Activated T-cell treated with anti-CD3 and anti-CD28 coated beads, Interleukin-2, amount 50 U/mL, for 4 hours (primary cell): ENCODE data around the gene SGK1. TPM values are rescaled to one million over a fixed set of nuclear protein-coding genes. Genes with fewer than 3 reads are reported as not detected.
"Not testable (repeated sequence)": the region's sequence is repeated elsewhere in the genome, so short reads cannot be mapped to it uniquely, and the experiment has no call there.

Source experiments
- ATAC-seq, 2 donors: fragments of 200-7000 bp; cut with Tn5 transposase; one replicate each; pipeline ENCODE4 v1.10.0; 2021
- DNase-seq: peaks from one replicate; pipeline ENCODE4 v3.0.0-alpha.2; 2020
- H3K27me3 Mint-ChIP-seq: one replicate; pipeline ENCODE4 v1.8.0; 2021; ENCODE audit warnings: low read depth, mixed read lengths
- H3K36me3 Mint-ChIP-seq: one replicate; pipeline ENCODE4 v1.8.0; 2022; ENCODE audit warnings: mixed read lengths; ENCODE audit not compliant: insufficient read depth
- H3K4me1 Mint-ChIP-seq: one replicate; pipeline ENCODE4 v1.8.0; 2021; ENCODE audit warnings: low read depth, mixed read lengths
- H3K4me3 Mint-ChIP-seq: one replicate; pipeline ENCODE4 v1.8.0; 2021; ENCODE audit warnings: mild to moderate bottlenecking, moderate library complexity, mixed read lengths
- H3K9me3 Mint-ChIP-seq: one replicate; pipeline ENCODE4 v1.8.0; 2021; ENCODE audit warnings: mixed read lengths
- total RNA-seq, 3 donors: library from RNA; stranded (reverse); gene quantifications; one replicate each; pipeline ENCODE4 v1.2.1, GENCODE V29; 2021

The SGK1 gene
- total RNA-seq, 3 donors from 2014 or later: 26.4 to 40.4 (median 36.9) TPM

DNA sequence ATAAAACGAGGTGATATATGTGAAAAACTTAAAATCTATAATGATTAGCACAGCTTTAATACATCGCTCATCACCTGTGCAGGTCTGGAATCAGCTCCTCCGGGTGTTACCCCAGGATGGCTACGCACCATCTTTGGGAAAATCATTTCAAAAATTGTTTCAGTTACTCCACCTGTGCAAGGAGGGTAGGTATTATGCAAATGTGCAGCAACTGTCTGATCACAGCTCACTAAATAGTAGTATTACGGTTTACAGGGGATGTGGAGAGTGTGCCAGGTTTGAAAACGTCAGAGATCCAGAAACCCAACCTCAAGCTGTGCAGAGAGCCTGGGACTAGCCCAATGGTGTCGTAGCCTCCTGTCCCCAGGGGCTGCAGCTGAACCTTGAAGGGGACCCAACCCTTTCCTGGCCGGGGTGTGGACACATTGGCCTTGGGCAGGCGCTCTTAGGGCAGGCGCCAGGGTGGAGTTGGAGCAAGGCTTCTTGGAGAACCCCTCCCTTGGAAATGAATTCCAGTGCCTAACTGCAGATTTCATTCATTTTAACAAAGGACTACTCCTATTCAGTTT is 24.2 kb upstream of the SGK1 start:
- Mint-ChIP-seq H3K9me3 (no peaks in the 10 kb centered on the region), H3K27me3 (no peaks in the 10 kb centered on the region), H3K4me3 (no peak overlapping the region), H3K36me3 (no peaks in the 10 kb centered on the region), H3K4me1 (peaks cover 3% of the 10 kb centered on the region)
- ATAC-seq: no peak
- no peak for DNase-seq

GRCh38 chr6:134340179-134340975 is 22.5 kb upstream of the SGK1 start:
- Mint-ChIP-seq H3K4me1 (peaks cover 3% of the 10 kb centered on the region), H3K4me3 (no peak overlapping the region), H3K9me3 (no peaks in the 10 kb centered on the region), H3K36me3 (no peaks in the 10 kb centered on the region), H3K27me3 (no peaks in the 10 kb centered on the region)
- DNase-seq (no peak), ATAC-seq (no peak)

DNA sequence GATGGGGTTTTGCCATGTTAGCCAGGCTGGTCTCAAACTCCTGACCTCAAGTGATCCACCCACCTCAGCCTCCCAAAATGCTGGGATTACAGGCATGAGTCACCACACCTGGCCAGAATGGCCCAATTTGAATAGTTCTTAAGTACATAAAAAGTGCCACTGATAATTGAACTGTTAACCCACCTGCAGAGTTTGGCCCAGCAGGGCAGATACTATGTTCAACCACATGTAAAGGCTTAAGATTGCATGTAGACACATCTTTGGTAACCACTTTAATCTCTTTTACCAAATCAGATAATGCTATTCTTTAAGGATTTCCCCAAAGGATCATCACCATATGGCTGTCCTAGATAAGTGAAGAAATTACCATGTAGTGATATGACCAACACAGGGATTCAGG is 21.3 kb upstream of the SGK1 start:
- DNase-seq (no peak), ATAC-seq (no peak)
- H3K4me1 Mint-ChIP-seq: peaks cover 3% of the 10 kb centered on the region
- H3K9me3 Mint-ChIP-seq: no peaks in the 10 kb centered on the region
- no peaks in the 10 kb centered on the region for H3K27me3 Mint-ChIP-seq
- H3K4me3 Mint-ChIP-seq: no peak overlapping the region
- H3K36me3 Mint-ChIP-seq: no peaks in the 10 kb centered on the region

- no peaks in the 10 kb centered on the region for H3K4me1 Mint-ChIP-seq
- DNase-seq: no peak
- peaks cover 2% of the 10 kb centered on the region for H3K9me3 Mint-ChIP-seq
- no peaks in the 10 kb centered on the region for H3K27me3 Mint-ChIP-seq
- no peak for ATAC-seq
- no peak overlapping the region for H3K4me3 Mint-ChIP-seq
- H3K36me3 Mint-ChIP-seq: no peaks in the 10 kb centered on the region
These were observed 13.3 kb upstream of the SGK1 start for GRCh38 chr6:134331256-134331655.

DNA sequence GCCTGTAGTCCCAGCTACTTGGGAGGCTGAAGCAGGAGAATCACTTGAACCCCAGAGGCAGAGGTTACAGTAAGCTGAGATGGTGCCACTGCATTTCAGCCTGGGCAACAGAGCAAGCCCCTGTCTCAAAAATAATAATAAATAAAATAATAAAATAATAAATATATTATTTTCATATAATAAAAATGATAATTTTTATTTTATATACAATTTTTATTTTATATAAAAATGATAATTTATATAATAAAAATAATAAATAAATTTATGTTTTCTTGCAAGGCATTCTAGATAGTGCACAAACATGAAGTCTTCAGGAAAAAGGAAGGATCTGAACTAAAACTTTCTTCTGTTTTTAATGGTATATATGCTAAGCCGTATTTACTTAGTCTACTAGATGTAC is 12.6 kb upstream of the SGK1 start:
- H3K4me3 Mint-ChIP-seq: no peak overlapping the region
- peaks cover 8% of the 10 kb centered on the region for H3K9me3 Mint-ChIP-seq
- H3K4me1 Mint-ChIP-seq: no peaks in the 10 kb centered on the region
- no peaks in the 10 kb centered on the region for H3K36me3 Mint-ChIP-seq
- DNase-seq (no peak), ATAC-seq (no peak)
- no peaks in the 10 kb centered on the region for H3K27me3 Mint-ChIP-seq

GRCh38 chr6:134328792-134329191 is 10.9 kb upstream of the SGK1 start:
- Mint-ChIP-seq H3K9me3 (peaks cover 10% of the 10 kb centered on the region), H3K36me3 (no peaks in the 10 kb centered on the region), H3K27me3 (no peaks in the 10 kb centered on the region), H3K4me1 (peaks cover under 1% of the 10 kb centered on the region), H3K4me3 (no peak overlapping the region)
- no peak for ATAC-seq
- DNase-seq: no peak

DNA sequence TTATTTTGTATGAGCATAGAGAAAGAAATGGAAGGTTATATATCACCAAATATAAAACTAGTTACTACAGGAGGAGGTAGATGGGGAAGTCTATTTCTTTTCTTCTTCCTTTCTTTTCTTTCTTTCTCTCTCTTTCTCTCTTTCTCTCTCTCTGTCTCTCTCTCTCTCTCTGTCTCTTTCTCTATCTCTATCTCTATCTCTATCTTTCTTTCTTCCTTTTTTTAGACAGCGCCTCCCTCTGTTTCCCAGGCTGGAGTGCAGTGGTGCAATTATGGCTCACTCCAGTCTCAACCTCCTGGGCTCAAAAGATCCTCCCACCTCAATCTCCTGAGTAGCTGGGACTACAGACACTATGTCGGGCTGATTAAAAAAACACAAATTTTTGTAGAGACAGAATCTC is 10.2 kb upstream of the SGK1 start:
- no peak for DNase-seq
- Mint-ChIP-seq H3K9me3 (peaks cover 10% of the 10 kb centered on the region), H3K27me3 (no peaks in the 10 kb centered on the region), H3K4me1 (peaks cover 3% of the 10 kb centered on the region), H3K36me3 (no peaks in the 10 kb centered on the region), H3K4me3 (no peak overlapping the region)
- no peak for ATAC-seq

DNA sequence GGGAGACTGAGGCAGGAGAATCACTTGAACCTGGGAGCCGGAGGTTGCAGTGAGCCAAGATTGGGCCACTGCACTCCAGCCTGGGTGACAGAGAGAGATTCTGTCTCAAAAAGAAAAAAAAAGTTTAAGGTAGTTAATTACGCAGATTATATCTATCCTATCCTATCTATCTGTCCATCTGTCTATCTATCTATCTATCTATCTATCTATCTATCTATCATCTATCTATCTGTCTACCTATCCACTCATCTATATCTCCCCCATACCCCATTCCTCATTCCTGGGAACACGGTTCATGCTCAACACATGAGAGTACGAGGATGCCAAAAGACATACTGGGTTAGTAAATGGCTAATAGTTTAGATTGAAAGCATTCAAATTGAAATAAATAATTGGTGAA is 8.3 kb upstream of the SGK1 start:
- DNase-seq, H3K27me3 Mint-ChIP-seq, ATAC-seq, H3K4me3 Mint-ChIP-seq, H3K4me1 Mint-ChIP-seq, H3K36me3 Mint-ChIP-seq: not testable (repeated sequence)
- peaks cover 10% of the 10 kb centered on the region for H3K9me3 Mint-ChIP-seq

GRCh38 chr6:134324766-134325165 is 6.9 kb upstream of the SGK1 start:
- Mint-ChIP-seq H3K27me3 (no peaks in the 10 kb centered on the region), H3K4me1 (peaks cover 3% of the 10 kb centered on the region)

GRCh38 chr6:134324141-134324540 is 6.2 kb upstream of the SGK1 start:
- DNase-seq (no peak), ATAC-seq (no peak)
- Mint-ChIP-seq H3K27me3 (no peaks in the 10 kb centered on the region), H3K4me1 (peaks cover 3% of the 10 kb centered on the region), H3K36me3 (no peaks in the 10 kb centered on the region), H3K4me3 (no peak overlapping the region), H3K9me3 (peaks cover 10% of the 10 kb centered on the region)

More at GRCh38 chr6:134324766-134325165, 6.9 kb upstream of the SGK1 start:
- H3K4me3 Mint-ChIP-seq: no peak overlapping the region
- H3K9me3 Mint-ChIP-seq: peaks cover 10% of the 10 kb centered on the region
- ATAC-seq (no peak), DNase-seq (no peak)
- no peaks in the 10 kb centered on the region for H3K36me3 Mint-ChIP-seq

- Mint-ChIP-seq H3K9me3 (peaks cover 10% of the 10 kb centered on the region), H3K4me1 (peaks cover 4% of the 10 kb centered on the region), H3K4me3 (no peak overlapping the region), H3K36me3 (no peaks in the 10 kb centered on the region), H3K27me3 (peaks cover 4% of the 10 kb centered on the region)
- ATAC-seq (no peak), DNase-seq (no peak)
These were observed 5.8 kb upstream of the SGK1 start for GRCh38 chr6:134323698-134324097.

GRCh38 chr6:134323294-134323693 is 5.4 kb upstream of the SGK1 start:
- ATAC-seq (no peak), DNase-seq (no peak)
- H3K4me1 Mint-ChIP-seq: peaks cover 5% of the 10 kb centered on the region
- peaks cover 7% of the 10 kb centered on the region for H3K27me3 Mint-ChIP-seq
- H3K36me3 Mint-ChIP-seq: no peaks in the 10 kb centered on the region
- peaks cover 10% of the 10 kb centered on the region for H3K9me3 Mint-ChIP-seq
- no peak overlapping the region for H3K4me3 Mint-ChIP-seq

GRCh38 chr6:134322216-134322615 is 4.3 kb upstream of the SGK1 start:
- DNase-seq: no peak
- no peaks in the 10 kb centered on the region for H3K36me3 Mint-ChIP-seq
- peaks cover 18% of the 10 kb centered on the region for H3K27me3 Mint-ChIP-seq
- H3K4me3 Mint-ChIP-seq: no peak overlapping the region
- peaks cover 10% of the 10 kb centered on the region for H3K9me3 Mint-ChIP-seq
- no peak for ATAC-seq
- peaks cover 16% of the 10 kb centered on the region for H3K4me1 Mint-ChIP-seq

- H3K9me3 Mint-ChIP-seq: peaks cover 8% of the 10 kb centered on the region
- H3K4me1 Mint-ChIP-seq: peaks cover 18% of the 10 kb centered on the region
- H3K27me3 Mint-ChIP-seq: peaks cover 23% of the 10 kb centered on the region
- no peaks in the 10 kb centered on the region for H3K36me3 Mint-ChIP-seq
- ATAC-seq (no peak), DNase-seq (no peak)
- H3K4me3 Mint-ChIP-seq: no peak overlapping the region
These were observed 3.3 kb upstream of the SGK1 start for GRCh38 chr6:134321246-134321645.

DNA sequence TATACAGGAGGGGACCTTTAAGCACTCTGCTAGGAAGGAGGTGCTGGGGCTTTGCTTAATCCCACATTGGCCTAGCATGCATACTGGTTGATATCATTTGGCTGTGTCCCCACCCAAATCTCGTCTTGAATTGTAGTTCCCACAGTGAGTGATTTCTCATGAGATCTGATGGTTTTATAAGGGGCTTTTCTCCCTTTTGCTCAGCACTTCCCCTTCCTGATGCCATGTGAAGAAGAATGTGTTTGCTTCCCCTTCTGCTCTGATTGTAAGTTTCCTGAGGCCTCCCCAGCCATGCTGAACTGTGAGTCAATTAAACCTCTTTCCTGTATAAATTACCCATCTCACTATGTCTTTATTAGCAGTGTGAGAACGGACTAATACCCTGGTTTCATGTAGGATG is 1.8 kb upstream of the SGK1 start:
- Mint-ChIP-seq H3K4me1 (peaks cover 18% of the 10 kb centered on the region), H3K27me3 (peaks cover 25% of the 10 kb centered on the region)
- not testable (repeated sequence) for H3K9me3 Mint-ChIP-seq, H3K4me3 Mint-ChIP-seq, H3K36me3 Mint-ChIP-seq, ATAC-seq, DNase-seq
